Prostate gland (tissue), 2 donors: ENCODE data around the gene ALDH7A1.

Experiments used
- POLR2A ChIP-seq: fragments of 450-650 bp; IDR thresholded peaks from one replicate; pipeline ENCODE4 v1.6.1; 2016; ENCODE audit warnings: antibody characterized with exemption, mild to moderate bottlenecking
- POLR2AphosphoS5 ChIP-seq: sonication (generic); formaldehyde crosslinking; IDR thresholded peaks from one replicate; pipeline ENCODE4 v1.6.1; 2017; ENCODE audit warnings: antibody characterized with exemption
- TF ChIP-seq, protein P1 (sequence below), 4 experiments: fragments of 200-600 bp in 2 of 4; fragments of 450-650 bp in 2 of 4; sonication (generic) in 2 of 4; IDR thresholded peaks; 1 replicate in 3 of 4; 2 replicates in 1 of 4; pipeline ENCODE4 v1.5.1; 2016 to 2019; ENCODE audit warnings: antibody characterized with exemption in 4 of 4, mild to moderate bottlenecking in 2 of 4, moderate library complexity in 2 of 4

DNA sequence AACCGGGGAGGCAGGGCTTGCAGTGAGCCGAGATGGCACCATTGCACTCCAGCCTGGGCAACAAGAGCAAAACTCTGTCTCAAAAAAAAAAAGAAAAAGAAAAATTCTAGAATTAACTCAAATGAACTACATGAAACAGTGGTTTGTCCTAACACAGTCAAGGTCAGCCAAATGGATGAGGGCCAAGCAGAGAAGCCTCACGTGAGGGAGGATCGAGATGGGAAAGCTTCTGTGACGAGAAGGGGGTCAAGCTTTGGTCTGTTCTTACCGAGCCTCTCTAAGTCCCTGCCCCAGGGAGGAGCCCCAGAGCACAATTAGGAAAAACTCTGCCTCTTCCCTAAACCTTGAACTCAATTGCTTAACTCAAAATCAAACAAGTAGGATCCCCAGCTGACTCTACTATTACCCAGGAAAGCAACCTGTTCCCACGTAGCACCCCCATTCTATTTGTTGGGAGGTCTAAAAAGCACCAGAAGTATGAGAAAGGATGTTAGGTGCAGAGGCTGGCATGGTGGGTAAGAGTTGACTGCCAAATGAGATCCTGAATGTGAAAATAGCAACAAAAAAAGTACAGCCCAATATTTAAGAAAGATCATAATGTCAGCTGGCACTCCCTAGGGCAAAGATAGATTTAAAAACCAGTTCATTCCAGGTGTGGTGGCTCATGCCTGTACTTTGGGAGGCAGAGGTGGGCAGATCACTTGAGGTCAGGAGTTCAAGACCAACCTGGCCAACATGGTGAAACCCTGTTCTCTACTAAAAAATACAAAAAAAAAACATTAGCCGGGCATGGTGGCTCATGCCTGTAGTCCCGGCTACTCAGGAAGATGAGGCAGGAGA is 7.2 kb downstream of the ALDH7A1 start:
- TF ChIP-seq, protein P1, sequence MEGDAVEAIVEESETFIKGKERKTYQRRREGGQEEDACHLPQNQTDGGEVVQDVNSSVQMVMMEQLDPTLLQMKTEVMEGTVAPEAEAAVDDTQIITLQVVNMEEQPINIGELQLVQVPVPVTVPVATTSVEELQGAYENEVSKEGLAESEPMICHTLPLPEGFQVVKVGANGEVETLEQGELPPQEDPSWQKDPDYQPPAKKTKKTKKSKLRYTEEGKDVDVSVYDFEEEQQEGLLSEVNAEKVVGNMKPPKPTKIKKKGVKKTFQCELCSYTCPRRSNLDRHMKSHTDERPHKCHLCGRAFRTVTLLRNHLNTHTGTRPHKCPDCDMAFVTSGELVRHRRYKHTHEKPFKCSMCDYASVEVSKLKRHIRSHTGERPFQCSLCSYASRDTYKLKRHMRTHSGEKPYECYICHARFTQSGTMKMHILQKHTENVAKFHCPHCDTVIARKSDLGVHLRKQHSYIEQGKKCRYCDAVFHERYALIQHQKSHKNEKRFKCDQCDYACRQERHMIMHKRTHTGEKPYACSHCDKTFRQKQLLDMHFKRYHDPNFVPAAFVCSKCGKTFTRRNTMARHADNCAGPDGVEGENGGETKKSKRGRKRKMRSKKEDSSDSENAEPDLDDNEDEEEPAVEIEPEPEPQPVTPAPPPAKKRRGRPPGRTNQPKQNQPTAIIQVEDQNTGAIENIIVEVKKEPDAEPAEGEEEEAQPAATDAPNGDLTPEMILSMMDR (IDR thresholded peaks at IDR 0.05): no peak
- TF ChIP-seq POLR2A (no peak), POLR2AphosphoS5 (no peak)
